Liver (tissue), 3 donors: Measurements from ENCODE around the gene ATIC.

Source experiments
- ATF3 ChIP-seq: IDR thresholded peaks from 2 replicates; pipeline ENCODE4 v1.6.1; 2016; ENCODE audit warnings: antibody characterized with exemption
- FOXA1 ChIP-seq: IDR thresholded peaks from 2 replicates; pipeline ENCODE4 v1.6.1; 2016; ENCODE audit warnings: antibody characterized with exemption
- HNF4A ChIP-seq, 2 donors: conservative IDR thresholded peaks; 2 replicates each; pipeline ENCODE4 v1.6.1; 2016; ENCODE audit warnings: antibody characterized with exemption in 2 of 2, mild to moderate bottlenecking in 2 of 2
- JUND ChIP-seq, 2 donors: IDR thresholded peaks; 2 replicates each; pipeline ENCODE4 v1.6.1; 2016; ENCODE audit warnings: antibody characterized with exemption in 2 of 2
- RAD21 ChIP-seq, 2 donors: IDR thresholded peaks; 2 replicates each; pipeline ENCODE4 v1.6.1; 2016; ENCODE audit warnings: antibody characterized with exemption in 2 of 2, mild to moderate bottlenecking in 2 of 2
- REST ChIP-seq: IDR thresholded peaks from 2 replicates; pipeline ENCODE4 v1.6.1; 2016; ENCODE audit warnings: antibody characterized with exemption, mild to moderate bottlenecking
- SP1 ChIP-seq: IDR thresholded peaks from 2 replicates; pipeline ENCODE4 v1.6.1; 2018; ENCODE audit warnings: antibody characterized with exemption, mild to moderate bottlenecking
- YY1 ChIP-seq: IDR thresholded peaks from 2 replicates; pipeline ENCODE4 v1.6.1; 2016; ENCODE audit warnings: antibody characterized with exemption, mild to moderate bottlenecking
- TF ChIP-seq, protein P1 (sequence below): fragments of 150-350 bp; IDR thresholded peaks from 2 replicates; pipeline ENCODE4 v1.5.1; 2017; ENCODE audit warnings: improper control_type of control experiment, low read depth, low read length; ENCODE audit not compliant: missing input control
- donor health status: healthy.
- donor health status: healthy.

DNA sequence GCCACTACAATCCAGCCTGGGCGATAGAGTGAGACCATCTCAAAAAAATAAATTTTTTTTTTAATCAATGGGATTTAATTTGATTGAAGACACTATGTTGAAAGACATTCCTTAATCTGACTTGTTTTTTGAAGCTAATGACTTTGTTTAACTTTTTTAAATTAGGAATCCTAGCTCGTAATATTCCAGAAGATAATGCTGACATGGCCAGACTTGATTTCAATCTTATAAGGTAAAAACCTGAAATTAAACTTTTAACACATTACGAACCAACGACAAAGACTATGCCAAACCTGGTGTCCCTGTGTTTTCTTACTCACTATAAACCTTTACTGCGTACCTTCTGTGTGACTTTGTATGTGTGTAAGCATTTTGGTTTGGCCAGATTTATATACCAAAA lies 7.6 kb downstream of the ATIC start:
- TF ChIP-seq, protein P1, sequence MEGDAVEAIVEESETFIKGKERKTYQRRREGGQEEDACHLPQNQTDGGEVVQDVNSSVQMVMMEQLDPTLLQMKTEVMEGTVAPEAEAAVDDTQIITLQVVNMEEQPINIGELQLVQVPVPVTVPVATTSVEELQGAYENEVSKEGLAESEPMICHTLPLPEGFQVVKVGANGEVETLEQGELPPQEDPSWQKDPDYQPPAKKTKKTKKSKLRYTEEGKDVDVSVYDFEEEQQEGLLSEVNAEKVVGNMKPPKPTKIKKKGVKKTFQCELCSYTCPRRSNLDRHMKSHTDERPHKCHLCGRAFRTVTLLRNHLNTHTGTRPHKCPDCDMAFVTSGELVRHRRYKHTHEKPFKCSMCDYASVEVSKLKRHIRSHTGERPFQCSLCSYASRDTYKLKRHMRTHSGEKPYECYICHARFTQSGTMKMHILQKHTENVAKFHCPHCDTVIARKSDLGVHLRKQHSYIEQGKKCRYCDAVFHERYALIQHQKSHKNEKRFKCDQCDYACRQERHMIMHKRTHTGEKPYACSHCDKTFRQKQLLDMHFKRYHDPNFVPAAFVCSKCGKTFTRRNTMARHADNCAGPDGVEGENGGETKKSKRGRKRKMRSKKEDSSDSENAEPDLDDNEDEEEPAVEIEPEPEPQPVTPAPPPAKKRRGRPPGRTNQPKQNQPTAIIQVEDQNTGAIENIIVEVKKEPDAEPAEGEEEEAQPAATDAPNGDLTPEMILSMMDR = no peak
- TF ChIP-seq HNF4A (conservative IDR thresholded peaks at IDR 0.05) (no peak), RAD21 (IDR thresholded peaks at IDR 0.05) (no peak), REST (no peak), JUND (IDR thresholded peaks at IDR 0.05) (no peak), SP1 (no peak), ATF3 (no peak), YY1 (no peak), FOXA1 (no peak)
